Measurements from ENCODE around the gene KIRREL3. TPM values are rescaled to one million over a fixed set of nuclear protein-coding genes. Genes with fewer than 3 reads are reported as not detected.

The KIRREL3 gene
- total and polyA plus RNA-seq, 8 donors = 0.06 to 1.1 (median 0.26) TPM; not detected in 2

GRCh38 chr11:126930091-126930841 is 70.3 kb downstream of the KIRREL3 start:
- Histone ChIP-seq H3K36me3 (no peaks in the 10 kb centered on the region), H3K9me3 (no peaks in the 10 kb centered on the region), H3K27ac (no peak overlapping the region), H3K27me3 (no peaks in the 10 kb centered on the region), H3K4me1 (no peaks in the 10 kb centered on the region), H3K4me3 (no peak overlapping the region)
- no peak for TF ChIP-seq CTCF (IDR thresholded peaks at IDR 0.05)
- ATAC-seq (peak in 1 of 4 donors; percentile 25), DNase-seq (no peak), FAIRE-seq (no peak)
- 45 to 52% methylated on average over 4 of the region's 4 CpGs for WGBS, 2 donors
- intact Hi-C loops (cut with DNase I) = no loop called here

DNA sequence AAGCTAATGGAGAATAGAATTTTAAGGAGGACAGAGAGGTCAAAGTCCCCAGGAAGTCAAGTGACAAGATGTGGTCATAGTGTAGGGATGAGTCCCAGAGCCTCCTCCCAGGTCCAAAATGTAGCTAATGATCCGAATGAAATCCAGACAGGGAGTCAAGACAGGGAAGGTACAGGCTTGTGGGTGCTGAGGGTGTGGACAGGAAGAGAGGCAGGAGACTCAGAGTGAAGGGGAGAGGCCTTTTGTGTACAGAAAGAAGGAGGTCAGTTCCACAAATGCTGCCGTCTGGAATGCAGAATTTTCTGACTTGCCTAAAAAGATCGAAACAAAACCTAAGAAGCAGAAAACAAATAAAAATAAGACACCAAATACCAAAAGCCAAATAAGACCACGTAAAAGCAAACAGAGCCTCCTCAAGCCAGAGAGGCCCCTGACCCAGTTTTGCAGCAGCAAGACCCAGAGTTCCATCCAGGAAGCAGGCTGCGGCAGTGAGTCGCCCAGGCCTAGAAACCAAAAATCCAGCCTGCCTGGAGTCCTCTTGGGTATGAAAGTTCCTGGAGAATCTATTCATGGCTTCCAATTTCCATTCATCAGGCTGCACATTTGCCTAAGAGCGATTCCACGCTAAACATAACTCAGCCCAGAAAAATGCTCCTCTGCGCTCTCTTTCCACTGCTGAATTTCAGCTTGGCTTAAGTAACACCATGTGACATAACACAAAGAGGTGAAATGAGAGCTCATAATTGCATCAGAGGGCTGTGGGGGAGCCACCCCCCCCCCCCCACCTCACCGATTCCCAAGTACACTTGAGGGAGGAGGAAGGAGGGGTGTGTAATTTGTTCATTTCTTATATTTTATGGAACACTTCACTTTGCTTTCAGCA is 71.2 kb downstream of the KIRREL3 start:
- H3K4me1 ChIP-seq = no peaks in the 10 kb centered on the region
- no peak overlapping the region for H3K4me3 ChIP-seq
- no peak for TF ChIP-seq CTCF (IDR thresholded peaks at IDR 0.05)
- no peaks in the 10 kb centered on the region for H3K36me3 ChIP-seq
- intact Hi-C loops (cut with DNase I) = no loop called here
- FAIRE-seq = no peak
- H3K27me3 ChIP-seq = no peaks in the 10 kb centered on the region
- DNase-seq = no peak
- 64 to 67% methylated on average over 10 of the region's 10 CpGs for WGBS, 2 donors
- peak in 1 of 4 donors; percentile 66 for ATAC-seq
- no peaks in the 10 kb centered on the region for H3K9me3 ChIP-seq
- H3K27ac ChIP-seq = no peak overlapping the region

DNA sequence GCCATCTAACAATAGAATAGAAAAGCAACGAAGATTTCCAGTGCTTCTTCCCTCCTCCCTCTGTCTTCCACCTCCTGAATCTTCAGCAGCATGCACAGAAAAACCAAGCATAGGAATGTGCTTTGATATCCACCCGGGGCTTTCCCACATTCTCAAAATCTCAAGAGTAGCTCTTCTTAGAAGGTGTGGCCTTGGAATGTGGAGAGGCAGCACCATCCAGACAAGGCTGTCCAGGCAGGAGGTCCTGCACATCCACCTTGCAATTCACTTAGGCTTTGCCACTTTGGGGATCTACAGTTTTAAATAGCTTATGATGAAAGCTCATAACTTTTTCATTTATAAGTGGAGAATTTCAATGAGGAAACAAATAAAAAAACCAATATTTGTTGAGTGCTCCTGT is 72.9 kb downstream of the KIRREL3 start:
- no peaks in the 10 kb centered on the region for H3K4me1 ChIP-seq
- no peak overlapping the region for H3K4me3 ChIP-seq
- WGBS, 2 donors = 39 to 40% methylated on average over 2 of the region's 2 CpGs
- ATAC-seq (no peak), DNase-seq (no peak), FAIRE-seq (no peak)
- H3K27me3 ChIP-seq = no peaks in the 10 kb centered on the region
- no peaks in the 10 kb centered on the region for H3K36me3 ChIP-seq
- H3K9me3 ChIP-seq = no peaks in the 10 kb centered on the region
- no peak overlapping the region for H3K27ac ChIP-seq
- TF ChIP-seq CTCF (IDR thresholded peaks at IDR 0.05) = no peak
- intact Hi-C loops (cut with DNase I) = no loop called here

- H3K9me3 ChIP-seq = no peaks in the 10 kb centered on the region
- intact Hi-C loops (cut with DNase I) = no loop called here
- ATAC-seq = no peak
- DNase-seq = no peak
- H3K27me3 ChIP-seq = no peaks in the 10 kb centered on the region
- FAIRE-seq = no peak
- no peaks in the 10 kb centered on the region for H3K4me1 ChIP-seq
- H3K36me3 ChIP-seq = no peaks in the 10 kb centered on the region
- no peak overlapping the region for H3K27ac ChIP-seq
- 59 to 69% methylated on average over 9 of the region's 9 CpGs for WGBS, 2 donors
- no peak overlapping the region for H3K4me3 ChIP-seq
- no peak for TF ChIP-seq CTCF (IDR thresholded peaks at IDR 0.05)
Observed at GRCh38 chr11:126926376-126926791, 74.2 kb downstream of the KIRREL3 start.

Data from pancreas (tissue), 10 donors.